Testis (tissue), 3 donors: Measurements from ENCODE around the gene HECW1. TPM values are rescaled to one million over a fixed set of nuclear protein-coding genes. Genes with fewer than 3 reads are reported as not detected.

Experiments
- DNase-seq: peaks from one replicate; pipeline ENCODE4 v3.0.0-alpha.2; 2019
- H3K27ac ChIP-seq, 2 donors: fragments of 200-600 bp; sonication (generic); one replicate each; pipeline ENCODE4 v1.5.1; 2019
- H3K27me3 ChIP-seq: fragments of 200-600 bp; sonication (generic); one replicate; pipeline ENCODE4 v1.5.1; 2019
- H3K36me3 ChIP-seq: fragments of 200-600 bp; sonication (generic); one replicate; pipeline ENCODE4 v1.5.1; 2017; ENCODE audit warnings: low read depth; ENCODE audit errors: missing control alignments
- H3K4me1 ChIP-seq: fragments of 200-600 bp; sonication (generic); one replicate; pipeline ENCODE4 v1.5.1; 2019
- H3K4me3 ChIP-seq, 2 donors: fragments of 200-600 bp; sonication (generic); one replicate each; pipeline ENCODE4 v1.5.1; 2017 to 2019
- H3K9me3 ChIP-seq: fragments of 200-600 bp; sonication (generic); one replicate; pipeline ENCODE4 v1.5.1; 2017
- CTCF ChIP-seq, 3 experiments: fragments of 450-650 bp in 2 of 3; fragments of 200-600 bp in 1 of 3; sonication (generic) in 1 of 3; IDR thresholded peaks; one replicate each; pipeline ENCODE4 v1.5.1; 2016 to 2019; ENCODE audit warnings: antibody characterized with exemption in 3 of 3, mild to moderate bottlenecking in 2 of 3, moderate library complexity in 1 of 3
- POLR2A ChIP-seq: fragments of 450-650 bp; IDR thresholded peaks from one replicate; pipeline ENCODE4 v1.6.1; 2017; ENCODE audit warnings: antibody characterized with exemption, mild to moderate bottlenecking, moderate library complexity
- WGBS, 2 donors: methylation state at CpG; one replicate each; pipeline ENCODE4 v1.1.5; 2018; 5-methylcytosine and 5-hydroxymethylcytosine counted together
- intact Hi-C: fragments of 100-400 bp; cut with DNase I; formaldehyde crosslinking; loops from one replicate; pipeline ENCODE4 v1.15.1; 2023; ENCODE audit warnings: low total_unique reads
- polyA plus RNA-seq: library from polyadenylated mRNA; stranded (reverse); fragments of 350-450 nt; fragmentation: Illumina TruSeq; extraction: RNeasy Lipid Tissue Mini Kit (QIAGEN cat#74804); gene quantifications from one replicate; pipeline ENCODE4 v1.2.3, GENCODE V29; 2014; ENCODE audit warnings: low read depth, low replicate concordance; ENCODE audit not compliant: insufficient read depth
- total RNA-seq, 2 donors: library from RNA; depleted of rRNA; stranded (reverse); fragments of >200 nt; gene quantifications; one replicate each; pipeline ENCODE4 v1.2.3, GENCODE V29; 2016

Gene HECW1
- total and polyA plus RNA-seq, 3 donors from 2014 or later = 3.2 to 14.5 (median 5.0) TPM

GRCh38 chr7:43537765-43538403, 425.4 kb downstream of the HECW1 start:
- H3K27me3 ChIP-seq = no peaks in the 10 kb centered on the region
- no peak for DNase-seq
- no peak for TF ChIP-seq POLR2A
- TF ChIP-seq CTCF (IDR thresholded peaks at IDR 0.05) = no peak
- H3K27ac ChIP-seq = no peak overlapping the region
- intact Hi-C loops = no loop called here
- no peak overlapping the region for H3K4me3 ChIP-seq
- WGBS, 2 donors = 80 to 90% methylated on average over 9 of the region's 9 CpGs
- H3K4me1 ChIP-seq = no peaks in the 10 kb centered on the region
- H3K36me3 ChIP-seq = no peaks in the 10 kb centered on the region
- H3K9me3 ChIP-seq = no peaks in the 10 kb centered on the region

DNA sequence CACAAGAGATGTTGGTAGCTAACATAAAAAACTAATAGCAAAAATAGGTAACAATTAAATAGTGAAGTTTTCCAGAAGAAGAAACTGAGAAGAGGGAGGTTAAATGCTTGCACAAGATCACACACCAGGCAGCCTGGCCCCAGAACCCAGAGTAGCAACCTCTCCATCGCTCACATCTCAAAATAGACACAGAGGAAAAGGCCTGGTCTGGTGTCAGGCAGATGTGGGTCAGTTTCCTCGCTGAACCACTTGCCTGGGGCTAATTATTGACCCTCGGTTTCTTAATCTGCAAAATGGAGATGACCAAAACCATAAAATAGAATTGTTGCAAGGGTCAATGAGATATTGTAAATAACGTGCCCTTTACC, 425.9 kb downstream of the HECW1 start:
- DNase-seq = no peak
- intact Hi-C loops = no loop called here
- no peak overlapping the region for H3K27ac ChIP-seq
- H3K4me1 ChIP-seq = no peaks in the 10 kb centered on the region
- 78 to 85% methylated on average over 4 of the region's 4 CpGs for WGBS, 2 donors
- TF ChIP-seq CTCF (IDR thresholded peaks at IDR 0.05) = no peak
- no peak for TF ChIP-seq POLR2A
- H3K36me3 ChIP-seq = no peaks in the 10 kb centered on the region
- H3K4me3 ChIP-seq = no peak overlapping the region
- H3K9me3 ChIP-seq = no peaks in the 10 kb centered on the region
- no peaks in the 10 kb centered on the region for H3K27me3 ChIP-seq

GRCh38 chr7:43540471-43540870, 428.0 kb downstream of the HECW1 start:
- Histone ChIP-seq H3K27me3 (no peaks in the 10 kb centered on the region), H3K4me3 (no peak overlapping the region), H3K9me3 (no peaks in the 10 kb centered on the region), H3K4me1 (no peaks in the 10 kb centered on the region), H3K36me3 (no peaks in the 10 kb centered on the region), H3K27ac (no peak overlapping the region)
- no peak for DNase-seq
- intact Hi-C loops = no loop called here
- TF ChIP-seq POLR2A = no peak
- no peak for TF ChIP-seq CTCF (IDR thresholded peaks at IDR 0.05)
- 79 to 82% methylated on average over 3 of the region's 3 CpGs for WGBS, 2 donors

- Histone ChIP-seq H3K36me3 (no peaks in the 10 kb centered on the region), H3K9me3 (no peaks in the 10 kb centered on the region), H3K4me3 (no peak overlapping the region), H3K27ac (no peak overlapping the region), H3K27me3 (no peaks in the 10 kb centered on the region), H3K4me1 (no peaks in the 10 kb centered on the region)
- intact Hi-C loops = no loop called here
- WGBS, 2 donors = 81 to 88% methylated on average over 5 of the region's 5 CpGs
- TF ChIP-seq CTCF (IDR thresholded peaks at IDR 0.05) = no peak
- no peak for TF ChIP-seq POLR2A
- DNase-seq = no peak
Observed at GRCh38 chr7:43542716-43543115, 430.3 kb downstream of the HECW1 start.

- Histone ChIP-seq H3K4me3 (no peak overlapping the region), H3K27me3 (no peaks in the 10 kb centered on the region), H3K4me1 (no peaks in the 10 kb centered on the region), H3K36me3 (no peaks in the 10 kb centered on the region), H3K9me3 (no peaks in the 10 kb centered on the region), H3K27ac (no peak overlapping the region)
- TF ChIP-seq POLR2A (no peak), CTCF (IDR thresholded peaks at IDR 0.05) (no peak)
- intact Hi-C loops = no loop called here
- DNase-seq = no peak
Observed at GRCh38 chr7:43546231-43546630, 433.8 kb downstream of the HECW1 start.
